NCI-H2196 treated with DMSO at 0.1 percent for 48 hours (cell line): ENCODE results near the gene MFNG.

Experiments used
- DNase-seq: peaks from one replicate; lab custom pipeline; 2025; ENCODE audit not compliant: unreplicated experiment; lab: John Stamatoyannopoulos, UW

MFNG gene

GRCh38 chr22:37497062-37497599 lies 10.9 kb upstream of the MFNG start:
- DNase-seq, result no peak

GRCh38 chr22:37496651-37497050 lies 10.5 kb upstream of the MFNG start:
- no peak for DNase-seq

- no peak for DNase-seq
Observed at GRCh38 chr22:37493979-37494378, 7.8 kb upstream of the MFNG start.

- no peak for DNase-seq
Observed at GRCh38 chr22:37492428-37493344, 6.5 kb upstream of the MFNG start.

GRCh38 chr22:37491559-37492427 lies 5.6 kb upstream of the MFNG start:
- no peak for DNase-seq

GRCh38 chr22:37491106-37491505 lies 4.9 kb upstream of the MFNG start:
- DNase-seq, result no peak

- DNase-seq, result no peak
Observed at GRCh38 chr22:37489983-37490382, 3.8 kb upstream of the MFNG start.

- no peak for DNase-seq
Observed at GRCh38 chr22:37488337-37489135, 2.4 kb upstream of the MFNG start.

GRCh38 chr22:37487571-37487970 lies 1.4 kb upstream of the MFNG start:
- no peak for DNase-seq

GRCh38 chr22:37487129-37487528 lies 945 bp upstream of the MFNG start:
- DNase-seq, result no peak

GRCh38 chr22:37485395-37486223 lies 575 bp downstream of the MFNG start:
- DNase-seq, result no peak

- DNase-seq, result no peak
Observed at GRCh38 chr22:37484480-37485394, 1.4 kb downstream of the MFNG start.

- DNase-seq, result no peak
Observed at GRCh38 chr22:37483050-37483449, 3.1 kb downstream of the MFNG start.

GRCh38 chr22:37482244-37482643 lies 3.9 kb downstream of the MFNG start:
- no peak for DNase-seq

GRCh38 chr22:37481347-37481907 lies 4.8 kb downstream of the MFNG start:
- DNase-seq, result no peak

GRCh38 chr22:37480387-37481346 lies 5.5 kb downstream of the MFNG start:
- no peak for DNase-seq

- no peak for DNase-seq
Observed at GRCh38 chr22:37479196-37479595, 7.0 kb downstream of the MFNG start.
